SIG-M5 treated with dmso at 0.1 percent for 504 hours (cell line): ENCODE results near the gene SELENOS.

Experiments
- DNase-seq: peaks from one replicate; lab custom pipeline; 2025; ENCODE audit not compliant: unreplicated experiment; lab: John Stamatoyannopoulos, UW

Gene SELENOS, protein sequence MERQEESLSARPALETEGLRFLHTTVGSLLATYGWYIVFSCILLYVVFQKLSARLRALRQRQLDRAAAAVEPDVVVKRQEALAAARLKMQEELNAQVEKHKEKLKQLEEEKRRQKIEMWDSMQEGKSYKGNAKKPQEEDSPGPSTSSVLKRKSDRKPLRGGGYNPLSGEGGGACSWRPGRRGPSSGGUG

DNA sequence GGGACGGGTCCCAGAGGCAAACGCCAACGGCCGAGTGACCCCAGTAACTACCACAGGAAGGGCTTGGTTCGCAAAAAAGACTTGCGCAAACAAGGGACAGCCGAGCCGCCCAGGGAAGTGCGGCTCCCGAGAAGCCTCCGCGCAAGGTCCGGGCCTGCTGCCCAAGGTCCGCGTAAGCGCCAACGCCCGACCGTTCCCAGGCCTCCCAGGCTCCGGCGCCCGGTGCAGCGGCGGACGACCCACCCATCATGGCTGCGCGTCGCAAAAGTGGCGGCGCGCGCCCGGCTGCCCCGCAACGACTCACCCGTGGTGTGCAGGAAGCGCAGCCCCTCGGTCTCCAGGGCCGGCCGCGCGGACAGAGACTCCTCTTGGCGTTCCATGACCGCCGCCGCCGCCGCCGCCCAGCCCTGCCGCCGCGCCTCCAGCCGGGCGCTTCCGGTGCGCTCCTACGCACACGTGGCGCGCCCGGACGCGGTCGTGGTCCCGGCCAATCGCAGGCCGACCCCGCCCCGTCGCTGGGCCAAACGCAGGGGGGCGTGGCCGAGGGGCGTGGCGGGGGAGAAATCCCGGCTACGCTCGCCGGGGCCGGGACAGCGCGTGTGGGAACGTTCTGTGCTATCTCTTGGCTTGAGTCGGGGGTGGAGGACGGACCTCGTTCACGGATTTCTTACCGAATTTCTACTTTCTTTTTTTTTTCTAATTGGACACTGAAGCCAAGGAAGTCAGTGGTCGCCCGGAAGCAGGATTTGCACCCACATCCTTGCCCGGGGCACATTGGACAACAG, at the start of gene SELENOS:
SELENOS (minus strand) TSS at position 448 of the 785 bp plus-strand sequence; CDS start at position 380, 68 bp downstream.
- DNase-seq: peak; percentile 73

- no peak for DNase-seq
Observed at GRCh38 chr15:101326462-101327146, 49.3 kb upstream of the SELENOS start.

DNA sequence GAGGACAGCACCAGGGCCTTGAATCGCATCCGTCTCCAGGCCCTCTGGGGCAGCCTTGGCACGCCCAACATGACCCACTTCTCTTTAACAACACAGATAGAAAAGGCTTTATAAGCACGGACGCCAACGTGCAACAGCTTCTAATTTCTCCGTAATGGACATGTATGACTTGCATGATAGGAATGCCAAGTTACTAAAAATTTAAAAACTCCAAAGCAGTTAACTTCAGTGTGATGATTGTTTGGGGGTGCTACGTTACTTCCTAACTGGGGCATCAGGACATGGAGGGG, 48.7 kb upstream of the SELENOS start:
- DNase-seq: no peak

DNA sequence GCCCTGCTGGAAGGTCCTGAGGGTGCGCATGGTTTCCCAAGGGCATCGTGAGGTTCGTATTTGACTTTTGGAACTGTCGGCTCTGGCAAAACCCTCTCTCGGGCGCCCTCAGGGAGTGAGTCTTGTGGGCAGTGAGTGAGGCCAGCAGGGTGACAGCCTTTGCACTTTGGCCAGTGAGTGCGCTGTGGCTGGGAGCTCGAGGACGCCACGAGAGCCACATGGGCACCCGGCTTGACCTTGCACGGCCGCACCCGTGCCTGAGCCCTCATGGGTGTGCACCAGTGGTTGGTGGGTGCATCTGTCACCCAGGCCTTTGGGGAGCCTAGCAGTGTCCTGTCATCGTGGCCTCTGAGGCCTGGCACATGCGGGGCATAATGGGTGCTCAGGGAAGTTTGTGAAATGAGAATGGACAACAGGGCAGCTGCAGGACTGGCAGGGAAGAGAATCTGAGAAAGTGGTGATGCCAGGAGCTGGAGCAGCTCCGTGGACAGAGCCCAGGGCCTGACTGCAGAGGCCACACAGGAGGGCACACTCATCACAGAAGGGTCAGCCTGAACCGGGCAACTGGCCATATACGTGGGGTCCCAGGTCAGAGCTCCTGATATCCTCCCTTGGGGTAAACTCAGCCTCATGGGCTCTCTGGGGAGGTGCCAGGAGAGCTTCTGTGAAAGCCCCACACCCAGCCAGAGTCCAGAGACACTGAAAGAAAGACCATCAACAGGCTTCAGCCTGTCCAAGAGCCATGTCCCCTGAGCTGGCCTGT, 48.2 kb upstream of the SELENOS start:
- DNase-seq: no peak

DNA sequence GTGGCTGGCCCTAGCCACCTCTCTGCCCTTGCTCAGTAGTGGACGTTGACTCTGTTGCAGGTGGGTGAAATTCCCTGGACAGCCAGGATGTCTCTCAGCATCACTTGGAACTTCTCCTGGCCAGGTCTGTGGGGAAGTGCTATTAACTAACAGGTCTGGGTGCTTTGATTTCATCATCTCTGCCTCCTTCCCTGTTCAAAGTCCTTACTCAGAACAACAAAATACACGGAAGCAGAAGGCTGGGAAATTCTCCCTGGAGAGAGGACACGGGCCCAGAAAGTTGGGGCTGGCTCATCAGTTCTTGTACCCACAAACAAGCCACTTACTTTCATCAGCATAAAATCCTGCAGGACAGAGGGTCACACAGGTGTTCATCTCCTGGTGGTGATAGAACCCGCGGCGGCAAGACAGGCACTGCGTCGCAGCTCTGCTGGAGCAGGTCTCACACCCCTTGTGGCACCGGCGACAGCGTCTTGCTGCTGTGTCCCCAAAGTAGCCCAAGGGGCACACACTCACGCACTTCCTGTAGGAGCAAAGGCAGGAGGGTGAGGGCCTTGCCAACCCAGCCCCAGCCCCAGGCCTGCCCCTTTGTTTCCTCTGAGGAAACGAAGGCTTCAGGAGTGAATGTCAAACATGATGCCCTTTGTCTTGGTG, 47.4 kb upstream of the SELENOS start:
- DNase-seq: no peak

DNA sequence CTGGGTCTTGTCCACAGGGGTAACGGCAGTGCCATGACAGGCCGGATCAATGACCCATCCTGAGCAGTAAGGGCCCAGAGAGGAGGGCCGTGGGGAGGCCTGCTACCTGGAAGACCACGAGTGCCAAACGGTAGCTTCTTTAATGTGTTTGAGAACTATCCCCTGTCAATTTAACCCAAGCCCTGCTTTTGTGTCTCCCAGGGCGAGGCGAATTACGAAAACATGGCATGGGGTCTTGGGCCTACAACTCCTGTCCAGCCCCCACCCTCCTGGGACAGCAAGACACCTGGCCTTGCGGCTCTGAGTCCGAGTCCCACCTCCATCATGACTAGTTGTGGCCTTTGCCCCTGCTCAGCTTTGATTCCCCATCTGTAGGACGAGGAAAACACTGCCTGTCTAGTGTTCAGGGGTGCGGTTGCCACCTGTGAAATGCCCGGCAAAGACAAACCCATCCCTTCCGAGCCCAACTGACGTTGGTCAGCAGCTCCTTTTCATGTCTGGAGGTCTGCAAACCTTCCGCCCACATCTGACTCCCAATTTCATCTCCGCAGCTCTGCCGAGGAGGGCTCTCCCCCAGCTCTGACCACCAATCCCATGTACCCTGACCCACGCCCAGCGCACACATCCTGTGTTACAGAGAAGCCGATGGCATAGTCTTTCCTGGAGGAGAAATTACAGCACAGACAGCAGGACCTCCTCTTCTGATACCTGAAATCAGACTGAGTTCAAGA, 46.7 kb upstream of the SELENOS start:
- no peak for DNase-seq

DNA sequence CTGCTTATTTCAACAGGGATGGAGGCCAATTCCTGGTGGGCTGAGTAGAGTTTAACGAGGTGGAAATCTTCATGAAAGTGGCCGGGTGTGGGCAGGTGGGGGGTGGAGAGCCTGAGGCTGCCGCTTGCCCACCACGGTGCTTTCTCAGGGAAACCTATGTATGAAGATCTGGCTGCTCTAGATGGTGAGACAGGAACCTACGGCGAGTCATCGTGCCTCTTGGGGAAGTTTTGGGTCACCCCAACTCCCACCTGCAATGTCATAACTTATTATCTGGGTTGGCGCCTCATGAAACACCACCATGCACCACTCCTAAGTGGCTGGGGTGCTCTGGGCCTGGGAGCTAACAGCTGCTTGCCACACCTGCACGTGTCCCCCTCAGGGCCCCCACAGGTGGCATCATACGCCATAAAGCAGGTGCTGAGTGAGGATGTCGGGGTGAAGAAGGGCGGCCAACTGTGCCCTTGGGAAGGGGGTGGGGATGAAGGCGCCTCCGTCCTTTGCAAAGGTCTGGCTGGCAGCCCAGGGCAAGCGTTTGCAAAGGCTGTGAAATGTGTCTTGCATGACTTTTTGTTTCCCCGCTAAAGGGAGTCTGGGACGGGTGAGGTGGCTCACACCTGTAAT, 45.7 kb upstream of the SELENOS start:
- DNase-seq: no peak

- no peak for DNase-seq
Observed at GRCh38 chr15:101322016-101322695, 44.9 kb upstream of the SELENOS start.

DNA sequence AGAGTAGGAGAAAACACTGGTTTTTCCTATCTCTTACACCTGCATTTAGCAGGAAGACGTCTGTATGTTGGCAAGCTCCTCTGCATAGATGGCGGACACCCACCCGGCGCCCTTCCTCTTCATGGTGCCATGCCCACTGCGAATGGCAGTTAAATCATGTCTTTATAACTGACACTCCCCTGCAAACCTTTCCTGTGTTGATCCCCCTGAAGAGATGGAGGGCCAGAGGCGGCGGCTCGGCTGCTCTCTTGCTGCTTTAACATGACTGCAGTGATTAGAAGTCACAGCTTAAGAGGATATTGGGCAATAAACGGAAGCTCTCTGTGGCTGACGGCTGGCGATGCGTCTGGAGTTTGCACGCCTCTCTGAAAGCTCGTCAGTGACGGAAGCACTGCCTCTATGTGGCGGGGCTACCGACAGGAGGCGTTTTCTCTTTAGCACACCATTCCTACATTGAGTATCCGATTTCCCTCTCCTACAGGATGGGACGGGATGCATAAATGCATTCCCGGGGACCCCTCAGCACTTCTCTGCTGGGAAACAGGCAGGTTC, 43.3 kb upstream of the SELENOS start:
- DNase-seq: peak; percentile 89

DNA sequence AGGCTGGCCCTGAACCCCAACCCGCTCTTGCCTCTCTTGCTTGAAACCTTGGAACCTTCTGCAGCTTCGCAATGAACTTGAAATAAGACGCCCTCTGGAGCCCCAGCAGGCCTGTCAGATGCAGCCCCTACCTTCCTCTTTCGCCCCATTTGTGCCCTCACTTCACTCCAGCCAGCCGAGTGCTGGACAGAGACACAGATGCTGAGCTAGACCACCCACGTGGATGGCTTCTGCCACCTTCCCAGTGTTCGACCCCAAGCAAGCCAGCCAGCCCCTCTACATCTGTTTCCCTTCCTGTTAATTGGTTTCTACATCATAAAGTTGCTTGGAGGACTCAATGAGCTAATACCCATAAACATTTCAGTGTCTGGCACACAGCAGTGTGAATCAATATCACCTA, 41.6 kb upstream of the SELENOS start:
- DNase-seq: no peak

DNA sequence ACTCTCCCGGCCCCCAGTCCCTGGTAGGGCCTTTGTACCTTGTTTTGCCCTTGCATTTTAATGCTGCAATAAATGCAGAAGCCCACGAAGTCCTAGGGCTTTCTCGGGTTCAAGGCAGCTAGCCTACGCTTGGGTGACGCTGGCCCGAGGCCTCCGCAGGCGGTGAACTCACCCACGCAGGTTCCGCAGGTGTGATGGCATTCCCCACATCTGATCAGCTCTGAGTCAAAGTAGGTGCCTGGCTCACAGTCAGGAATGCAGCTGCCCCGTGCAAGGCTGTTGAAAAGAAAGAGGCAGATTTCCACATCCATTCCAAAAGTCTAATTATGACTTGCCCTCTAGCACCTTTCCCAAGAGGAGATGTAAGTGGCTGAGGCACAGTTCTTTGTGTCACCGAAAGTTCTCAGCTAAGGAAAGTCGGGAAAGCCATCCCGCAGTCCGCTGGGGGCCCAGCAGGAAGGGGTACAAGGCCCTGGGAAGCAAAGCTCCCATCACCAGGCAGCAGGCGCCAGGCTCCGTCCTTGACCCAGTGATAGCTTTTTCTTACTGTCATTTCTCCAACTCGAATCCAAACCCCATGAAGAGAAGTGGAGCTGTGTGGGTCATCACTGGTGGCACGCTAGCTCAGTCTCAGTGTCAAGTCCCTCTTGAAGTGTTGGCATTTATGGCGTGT, 41.0 kb upstream of the SELENOS start:
- no peak for DNase-seq

DNA sequence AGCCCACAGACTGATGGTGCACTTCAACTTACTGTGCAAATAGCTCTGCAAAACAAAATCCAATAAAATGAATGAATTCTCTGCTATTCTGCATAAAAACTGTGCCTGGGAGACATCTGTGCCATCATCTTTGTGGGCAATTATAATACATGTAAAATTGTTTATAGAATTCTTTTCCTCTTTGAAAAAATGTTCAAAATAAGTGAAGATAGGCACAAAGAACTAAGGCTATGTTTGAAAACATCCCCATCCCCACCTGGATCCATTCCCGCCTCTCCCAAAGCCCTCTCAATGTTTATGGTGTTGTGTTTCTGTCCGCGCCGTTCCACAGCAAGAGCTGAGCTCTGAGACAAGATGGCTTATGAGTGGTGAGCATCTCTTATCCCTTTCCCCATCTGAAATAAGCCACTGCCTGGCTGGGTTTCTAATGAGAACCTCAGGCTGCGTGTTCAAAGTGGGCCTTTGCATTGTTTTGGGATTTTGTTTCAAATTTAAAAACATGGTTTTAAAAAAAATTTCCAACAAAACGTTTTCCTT, 40.1 kb upstream of the SELENOS start:
- DNase-seq: no peak

DNA sequence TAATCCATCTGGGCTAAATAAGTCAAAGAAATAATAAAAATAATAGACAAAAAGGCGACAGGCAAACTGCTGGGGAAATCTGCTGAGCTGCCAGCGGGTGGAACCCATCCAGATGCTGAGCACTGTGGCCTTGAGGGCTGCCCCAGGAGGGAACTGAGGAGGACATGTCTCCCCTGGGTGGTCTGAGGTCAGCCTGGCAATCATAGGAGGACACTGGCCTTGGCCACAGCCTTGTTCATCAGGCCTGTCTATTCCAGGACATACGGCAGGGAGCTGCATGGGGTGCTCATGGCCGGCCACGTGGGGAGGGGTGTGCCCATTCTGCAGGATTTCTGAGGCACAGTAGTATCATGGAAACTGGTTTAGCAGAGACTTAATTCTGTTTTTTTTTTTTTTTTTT, 39.2 kb upstream of the SELENOS start:
- no peak for DNase-seq

GRCh38 chr15:101315736-101316135, 38.5 kb upstream of the SELENOS start:
- DNase-seq: no peak

DNA sequence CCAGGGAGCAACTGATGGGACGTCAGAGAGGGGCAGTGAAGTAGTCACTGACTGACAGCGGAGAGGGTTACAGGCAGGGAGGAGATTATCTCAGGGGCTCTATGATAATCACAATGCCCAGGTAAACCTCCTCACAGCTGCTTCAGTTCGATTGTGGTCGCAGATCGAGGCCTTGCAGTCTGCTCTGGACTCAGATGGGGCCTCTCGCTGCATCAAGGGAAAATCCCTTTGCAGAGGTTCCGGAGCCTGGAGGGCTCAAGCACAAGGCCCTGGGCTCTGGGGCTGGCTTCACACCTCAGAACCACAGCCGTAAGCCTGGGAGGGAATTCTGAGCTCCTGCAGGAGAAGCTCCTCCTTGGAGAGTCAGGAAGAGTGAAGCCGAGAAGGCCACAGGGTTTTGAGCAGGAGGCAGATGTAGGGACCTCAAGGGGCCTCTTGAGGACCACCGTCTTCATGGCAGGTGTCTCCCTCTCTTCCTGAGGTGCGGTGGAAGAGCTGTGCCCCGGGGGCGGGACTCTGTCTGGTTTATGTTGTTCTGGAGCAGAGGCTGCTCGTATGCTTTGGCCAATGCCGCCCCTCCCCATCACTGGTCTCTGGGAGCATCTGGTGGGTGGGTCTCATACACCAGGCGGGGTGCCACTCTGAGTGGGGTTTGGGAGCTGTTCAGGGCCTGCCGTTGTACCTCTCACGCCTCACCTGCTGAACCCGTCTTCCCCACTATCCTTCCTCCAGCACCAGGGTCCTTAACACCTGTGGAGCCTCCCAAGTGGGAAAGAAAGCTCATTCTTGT, 37.2 kb upstream of the SELENOS start:
- DNase-seq: no peak

GRCh38 chr15:101313041-101313761, 35.9 kb upstream of the SELENOS start:
- no peak for DNase-seq

DNA sequence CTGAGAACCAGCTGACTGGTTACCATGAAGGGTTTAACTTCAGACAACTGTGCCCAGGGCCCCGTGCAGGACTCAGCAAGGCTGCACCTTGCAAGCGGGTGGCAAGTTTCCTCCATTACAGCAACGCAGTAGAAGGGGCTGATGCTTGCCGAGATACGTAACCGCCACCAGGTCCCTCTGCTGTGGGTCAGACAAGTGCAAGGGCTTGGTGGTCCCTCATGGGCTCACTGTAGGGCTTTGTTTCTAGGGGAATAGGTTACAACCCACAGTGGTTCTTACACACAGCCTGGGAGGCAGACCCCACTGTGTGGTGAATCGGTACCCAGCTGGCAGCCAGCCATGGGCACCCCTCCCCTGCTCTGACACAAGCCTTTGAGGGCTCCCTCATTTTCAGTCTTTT, 33.2 kb upstream of the SELENOS start:
- DNase-seq: no peak
